ENCODE data around the gene SRSF3. TPM values are rescaled to one million over a fixed set of nuclear protein-coding genes. Genes with fewer than 3 reads are reported as not detected.

SRSF3 gene
- total and polyA plus RNA-seq, 12 donors, result 28.9 to 291 (median 123) TPM

- intact Hi-C loops (cut with DNase I), result no loop called here
- H3K9me3 ChIP-seq (replicated peaks in 1 of 3), result no peaks in the 10 kb centered on the region
- DNase-seq, result no peak
- TF ChIP-seq CTCF (IDR thresholded peaks at IDR 0.05), result no peak
- TF ChIP-seq POLR2A (IDR thresholded peaks at IDR 0.05), result no peak
- no peaks in the 10 kb centered on the region for H3K4me1 ChIP-seq (replicated peaks in 1 of 2)
- no peak overlapping the region for H3K4me3 ChIP-seq
- H3K36me3 ChIP-seq (replicated peaks in 1 of 2), result no peaks in the 10 kb centered on the region
- no peaks in the 10 kb centered on the region for H3K27me3 ChIP-seq
- H3K27ac ChIP-seq, result peak overlapping the region in 1 of 5 donors; percentile 41
- 87 to 91% (median 89%) methylated on average over 14 to 16 of the region's 16 CpGs for WGBS, 4 donors
These were observed 40.4 kb downstream of the SRSF3 start for GRCh38 chr6:36634317-36635108.

GRCh38 chr6:36636283-36636682, 42.1 kb downstream of the SRSF3 start:
- WGBS, 4 donors, result 36 to 69% (median 62%) methylated on average over 3 to 5 of the region's 5 CpGs
- Histone ChIP-seq H3K9me3 (replicated peaks in 1 of 3) (no peaks in the 10 kb centered on the region), H3K27ac (no peak overlapping the region), H3K4me3 (no peak overlapping the region), H3K36me3 (replicated peaks in 1 of 2) (no peaks in the 10 kb centered on the region), H3K27me3 (no peaks in the 10 kb centered on the region), H3K4me1 (replicated peaks in 1 of 2) (no peaks in the 10 kb centered on the region)
- intact Hi-C loops (cut with DNase I), result no loop called here
- no peak for DNase-seq
- TF ChIP-seq CTCF (IDR thresholded peaks at IDR 0.05) (no peak), POLR2A (IDR thresholded peaks at IDR 0.05) (no peak)

- Histone ChIP-seq H3K4me1 (replicated peaks in 1 of 2) (no peaks in the 10 kb centered on the region), H3K27me3 (no peaks in the 10 kb centered on the region), H3K9me3 (replicated peaks in 1 of 3) (no peaks in the 10 kb centered on the region), H3K36me3 (replicated peaks in 1 of 2) (no peaks in the 10 kb centered on the region), H3K4me3 (no peak overlapping the region), H3K27ac (no peak overlapping the region)
- intact Hi-C loops (cut with DNase I), result no loop called here
- WGBS, 4 donors, result 75 to 84% (median 79%) methylated on average over 11 to 12 of the region's 12 CpGs
- DNase-seq, result no peak
- TF ChIP-seq CTCF (IDR thresholded peaks at IDR 0.05), result no peak
- no peak for TF ChIP-seq POLR2A (IDR thresholded peaks at IDR 0.05)
These were observed 42.7 kb downstream of the SRSF3 start for GRCh38 chr6:36636687-36637418.

GRCh38 chr6:36638579-36638978, 44.4 kb downstream of the SRSF3 start:
- TF ChIP-seq CTCF (IDR thresholded peaks at IDR 0.05) (no peak), POLR2A (IDR thresholded peaks at IDR 0.05) (no peak)
- 89 to 100% (median 92%) methylated on average over 3 of the region's 3 CpGs for WGBS, 4 donors
- Histone ChIP-seq H3K27me3 (no peaks in the 10 kb centered on the region), H3K9me3 (replicated peaks in 1 of 3) (no peaks in the 10 kb centered on the region), H3K4me3 (no peak overlapping the region), H3K36me3 (replicated peaks in 1 of 2) (no peaks in the 10 kb centered on the region), H3K27ac (no peak overlapping the region), H3K4me1 (replicated peaks in 1 of 2) (peaks cover 5 to 13% of the 10 kb centered on the region in 2 donors)
- DNase-seq, result no peak
- intact Hi-C loops (cut with DNase I), result no loop called here

Measured in adrenal gland (tissue), 12 donors.